ENCODE results near the gene ACBD3.

DNA sequence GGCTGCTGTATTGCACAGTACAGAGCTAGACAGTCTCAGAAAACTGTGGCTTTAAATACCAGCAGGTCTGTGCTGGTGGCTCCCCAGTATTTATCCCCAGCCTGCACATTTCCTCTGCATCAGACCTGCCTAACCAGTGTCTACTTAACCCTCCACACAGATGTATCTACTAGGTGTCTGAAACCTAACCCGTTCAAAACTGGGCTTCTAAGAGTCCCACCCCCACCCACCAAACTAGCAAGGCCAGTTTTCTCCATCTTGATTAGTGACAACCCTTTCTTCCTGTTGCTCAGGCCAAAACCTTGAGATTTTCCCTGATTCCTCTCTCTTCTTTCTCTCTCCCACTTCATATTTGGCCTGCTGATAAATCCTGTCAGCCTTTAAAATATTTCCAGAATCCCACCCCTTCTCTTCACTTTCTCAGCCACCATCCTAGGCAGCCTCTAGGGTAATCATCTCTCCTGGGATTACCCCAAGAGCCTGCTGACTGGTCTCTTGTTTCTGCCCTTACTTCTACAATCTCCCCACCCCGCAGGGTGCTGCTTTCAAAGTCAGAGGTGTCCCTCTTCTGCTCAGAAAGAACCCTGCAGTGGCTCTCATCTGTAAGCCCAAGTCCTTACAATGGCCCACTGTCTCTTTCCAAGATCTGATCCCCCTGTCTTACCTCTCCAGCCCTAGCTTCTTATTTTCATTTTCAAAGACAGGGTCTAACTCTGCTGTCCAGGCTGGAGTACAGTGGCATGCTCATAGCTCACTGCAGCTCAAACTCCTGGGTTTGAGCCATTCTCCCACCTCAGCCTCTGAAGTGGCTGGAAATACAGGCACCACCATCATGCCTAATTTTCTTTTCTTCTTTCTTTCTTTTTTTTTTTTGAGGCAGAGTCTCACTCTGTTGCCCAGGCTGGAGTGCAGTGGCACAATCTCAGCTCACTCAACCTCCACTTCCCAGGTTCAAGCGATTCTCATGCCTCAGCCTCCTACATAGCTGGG lies 78.8 kb downstream of the ACBD3 start:
- TF ChIP-seq, protein P1, sequence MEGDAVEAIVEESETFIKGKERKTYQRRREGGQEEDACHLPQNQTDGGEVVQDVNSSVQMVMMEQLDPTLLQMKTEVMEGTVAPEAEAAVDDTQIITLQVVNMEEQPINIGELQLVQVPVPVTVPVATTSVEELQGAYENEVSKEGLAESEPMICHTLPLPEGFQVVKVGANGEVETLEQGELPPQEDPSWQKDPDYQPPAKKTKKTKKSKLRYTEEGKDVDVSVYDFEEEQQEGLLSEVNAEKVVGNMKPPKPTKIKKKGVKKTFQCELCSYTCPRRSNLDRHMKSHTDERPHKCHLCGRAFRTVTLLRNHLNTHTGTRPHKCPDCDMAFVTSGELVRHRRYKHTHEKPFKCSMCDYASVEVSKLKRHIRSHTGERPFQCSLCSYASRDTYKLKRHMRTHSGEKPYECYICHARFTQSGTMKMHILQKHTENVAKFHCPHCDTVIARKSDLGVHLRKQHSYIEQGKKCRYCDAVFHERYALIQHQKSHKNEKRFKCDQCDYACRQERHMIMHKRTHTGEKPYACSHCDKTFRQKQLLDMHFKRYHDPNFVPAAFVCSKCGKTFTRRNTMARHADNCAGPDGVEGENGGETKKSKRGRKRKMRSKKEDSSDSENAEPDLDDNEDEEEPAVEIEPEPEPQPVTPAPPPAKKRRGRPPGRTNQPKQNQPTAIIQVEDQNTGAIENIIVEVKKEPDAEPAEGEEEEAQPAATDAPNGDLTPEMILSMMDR (IDR thresholded peaks at IDR 0.05) = no peak
- TF ChIP-seq POLR2A (IDR thresholded peaks at IDR 0.05) = no peak
